Measurements from ENCODE around the gene LARGE1.

Gene LARGE1

DNA sequence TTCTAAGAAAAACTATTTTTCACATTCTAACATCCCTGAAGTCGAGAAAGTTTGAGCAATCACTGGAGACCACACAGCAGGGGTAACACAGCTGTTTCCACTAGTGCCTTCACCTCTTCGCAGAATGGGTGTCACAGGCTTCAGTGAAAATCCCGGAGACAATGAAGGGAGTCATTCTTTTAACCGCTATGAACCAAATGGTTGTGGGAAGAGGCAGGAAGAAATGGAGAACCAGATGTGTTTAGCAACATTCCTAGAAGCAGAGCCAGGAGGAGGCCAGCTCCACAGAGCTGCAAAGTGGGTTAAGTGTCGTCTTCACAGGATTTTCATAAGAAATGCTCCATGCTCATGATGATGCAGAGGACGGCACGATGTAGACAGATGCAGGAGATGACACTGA is 221.1 kb downstream of the LARGE1 start:
- TF ChIP-seq, protein P1, sequence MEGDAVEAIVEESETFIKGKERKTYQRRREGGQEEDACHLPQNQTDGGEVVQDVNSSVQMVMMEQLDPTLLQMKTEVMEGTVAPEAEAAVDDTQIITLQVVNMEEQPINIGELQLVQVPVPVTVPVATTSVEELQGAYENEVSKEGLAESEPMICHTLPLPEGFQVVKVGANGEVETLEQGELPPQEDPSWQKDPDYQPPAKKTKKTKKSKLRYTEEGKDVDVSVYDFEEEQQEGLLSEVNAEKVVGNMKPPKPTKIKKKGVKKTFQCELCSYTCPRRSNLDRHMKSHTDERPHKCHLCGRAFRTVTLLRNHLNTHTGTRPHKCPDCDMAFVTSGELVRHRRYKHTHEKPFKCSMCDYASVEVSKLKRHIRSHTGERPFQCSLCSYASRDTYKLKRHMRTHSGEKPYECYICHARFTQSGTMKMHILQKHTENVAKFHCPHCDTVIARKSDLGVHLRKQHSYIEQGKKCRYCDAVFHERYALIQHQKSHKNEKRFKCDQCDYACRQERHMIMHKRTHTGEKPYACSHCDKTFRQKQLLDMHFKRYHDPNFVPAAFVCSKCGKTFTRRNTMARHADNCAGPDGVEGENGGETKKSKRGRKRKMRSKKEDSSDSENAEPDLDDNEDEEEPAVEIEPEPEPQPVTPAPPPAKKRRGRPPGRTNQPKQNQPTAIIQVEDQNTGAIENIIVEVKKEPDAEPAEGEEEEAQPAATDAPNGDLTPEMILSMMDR (IDR thresholded peaks at IDR 0.05; ENCODE audit: low read depth, low read length): no peak
- no peak overlapping the region for H3K4me3 ChIP-seq (ENCODE audit: low read depth, low read length)

DNA sequence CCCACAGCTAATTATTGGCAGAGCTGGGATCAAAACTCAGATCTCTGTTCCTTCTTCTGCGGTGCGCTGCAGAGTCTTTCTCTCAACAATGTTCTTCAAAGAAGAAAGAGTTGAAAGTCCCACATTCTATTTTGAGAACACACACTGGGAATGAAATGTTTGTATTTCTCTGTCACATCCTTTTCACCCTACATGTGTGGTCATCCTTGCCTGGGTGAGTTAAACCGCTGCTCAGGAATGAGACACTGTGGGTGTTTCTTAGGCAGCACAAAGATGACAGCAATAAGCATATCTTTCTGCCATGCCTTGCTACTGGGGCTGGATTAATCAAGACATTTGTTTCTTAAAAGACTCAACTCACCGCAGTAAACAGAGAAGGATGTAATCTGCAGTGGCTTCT is 222.6 kb downstream of the LARGE1 start:
- TF ChIP-seq, protein P1 (IDR thresholded peaks at IDR 0.05; ENCODE audit: low read depth, low read length): no peak
- H3K4me3 ChIP-seq (ENCODE audit: low read depth, low read length): no peak overlapping the region

DNA sequence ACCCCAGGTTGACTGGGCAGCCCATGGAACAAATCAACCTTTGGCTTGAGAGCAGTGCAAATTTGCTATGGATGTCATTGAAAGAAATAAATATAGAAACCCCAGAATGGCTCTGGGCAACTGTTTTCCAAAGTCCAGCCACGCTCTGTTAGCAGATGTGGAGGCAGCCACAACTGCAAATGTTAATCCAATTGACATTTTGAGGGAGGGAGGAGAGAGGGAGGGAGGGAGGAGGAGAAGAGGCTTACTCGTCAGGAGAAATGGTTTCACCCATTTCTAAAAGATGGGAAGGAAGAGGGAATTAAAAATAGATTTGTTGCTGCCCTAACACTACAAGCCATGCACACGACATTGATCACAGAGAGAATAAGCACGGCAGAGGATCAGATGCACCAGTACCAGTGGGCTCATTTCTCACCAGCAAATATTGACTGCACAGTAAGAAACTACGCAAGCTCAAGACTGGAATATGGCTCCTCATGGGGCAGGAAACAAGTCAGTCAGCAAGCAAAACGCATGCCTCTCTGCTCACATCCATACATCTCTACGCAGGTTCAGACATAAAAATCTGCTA is 229.1 kb downstream of the LARGE1 start:
- TF ChIP-seq, protein P1 (IDR thresholded peaks at IDR 0.05; ENCODE audit: low read depth, low read length): no peak
- H3K4me3 ChIP-seq (ENCODE audit: low read depth, low read length): no peak overlapping the region

DNA sequence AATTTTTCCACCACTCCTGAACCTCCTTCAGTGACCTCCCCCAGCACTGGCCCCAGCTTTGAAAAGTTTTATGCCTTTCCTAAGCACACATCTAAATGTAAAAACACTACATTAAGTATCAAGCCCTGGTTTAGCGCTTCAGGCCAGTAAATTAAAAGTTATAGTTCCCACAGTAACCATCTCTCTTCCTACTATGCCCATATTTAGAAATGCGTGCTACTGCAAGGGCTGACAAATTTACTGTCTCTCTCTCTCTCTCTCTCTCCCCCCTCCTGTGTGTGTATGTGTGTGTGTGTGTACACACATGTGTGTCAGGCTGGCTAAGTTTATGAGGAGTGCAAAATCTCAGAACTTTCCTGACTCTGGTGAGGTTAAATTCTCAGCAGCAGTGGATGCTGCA is 231.4 kb downstream of the LARGE1 start:
- no peak overlapping the region for H3K4me3 ChIP-seq (ENCODE audit: low read depth, low read length)
- TF ChIP-seq, protein P1 (IDR thresholded peaks at IDR 0.05; ENCODE audit: low read depth, low read length): no peak

DNA sequence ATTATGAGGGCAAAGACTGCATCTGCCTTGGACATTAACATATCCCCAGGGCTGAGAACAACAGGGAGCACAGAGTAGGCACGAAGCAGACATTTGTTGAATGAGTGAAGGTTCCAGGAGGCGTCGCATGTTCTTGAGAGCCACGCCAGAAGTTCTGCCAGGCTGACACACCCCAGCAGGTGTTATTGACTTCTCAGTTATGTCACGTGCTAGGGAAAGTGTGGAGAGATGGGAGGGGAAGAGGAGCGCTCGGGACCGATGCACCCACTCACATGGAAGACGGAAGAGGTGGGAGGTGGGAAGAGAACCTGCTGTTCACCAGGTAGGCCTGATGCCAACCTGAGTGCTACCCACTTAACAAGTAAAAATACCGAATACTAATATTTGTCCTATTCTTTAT is 232.8 kb downstream of the LARGE1 start:
- TF ChIP-seq, protein P1 (IDR thresholded peaks at IDR 0.05; ENCODE audit: low read depth, low read length): no peak
- H3K4me3 ChIP-seq (ENCODE audit: low read depth, low read length): no peak overlapping the region

DNA sequence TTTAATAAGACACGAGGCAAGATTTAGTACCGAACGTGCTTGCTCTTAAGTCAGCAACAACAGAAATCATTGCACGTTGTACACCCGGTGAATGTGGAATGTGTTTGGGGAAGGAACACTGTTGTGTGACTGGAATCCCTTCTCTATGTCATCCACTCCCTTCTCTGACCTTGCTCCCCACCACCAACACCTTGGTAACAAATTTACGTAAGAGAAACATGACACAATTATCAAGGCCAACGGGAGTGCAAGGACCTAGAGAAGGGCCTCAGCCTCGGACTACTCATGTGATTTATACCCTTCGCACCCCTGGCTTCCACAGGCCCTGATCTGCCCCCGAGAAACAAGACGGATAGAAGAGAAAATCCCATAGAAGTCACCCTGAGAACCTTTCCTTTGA is 236.2 kb downstream of the LARGE1 start:
- H3K4me3 ChIP-seq (ENCODE audit: low read depth, low read length): no peak overlapping the region
- TF ChIP-seq, protein P1 (IDR thresholded peaks at IDR 0.05; ENCODE audit: low read depth, low read length): no peak

DNA sequence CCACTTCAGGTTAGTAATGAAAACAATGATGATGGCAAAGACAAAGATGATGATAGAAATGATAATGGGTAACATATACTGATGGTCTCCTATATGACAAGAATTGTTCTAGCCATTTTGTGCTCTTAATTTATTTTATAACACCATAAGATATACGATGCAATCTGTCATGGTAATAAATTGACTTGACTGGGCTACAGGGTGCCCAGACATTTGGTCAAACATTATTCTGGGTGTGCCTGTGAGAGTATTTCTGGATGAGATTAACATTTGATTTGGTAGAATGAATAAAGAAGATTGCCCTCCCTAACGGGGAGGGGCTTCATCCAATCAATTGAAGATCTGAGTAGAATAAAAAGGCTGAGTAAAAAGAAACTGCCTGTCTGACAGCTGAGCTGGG is 237.3 kb downstream of the LARGE1 start:
- TF ChIP-seq, protein P1 (IDR thresholded peaks at IDR 0.05; ENCODE audit: low read depth, low read length): no peak
- H3K4me3 ChIP-seq (ENCODE audit: low read depth, low read length): no peak overlapping the region
